HK-2 (cell line): ENCODE measurements around the gene C17orf67.
"Not testable (repeated sequence)": the region's sequence is repeated elsewhere in the genome, so short reads cannot be mapped to it uniquely, and the experiment has no call there.

ENCODE experiments used
- DNase-seq: peaks from one replicate; pipeline ENCODE4 v3.0.0-alpha.2; 2018; ENCODE audit not compliant: unreplicated experiment

C17orf67 gene

GRCh38 chr17:56773124-56773523, 60.6 kb downstream of the C17orf67 start:
- DNase-seq = no peak

GRCh38 chr17:56772442-56772841, 61.3 kb downstream of the C17orf67 start:
- DNase-seq = no peak

- no peak for DNase-seq
These were observed 61.7 kb downstream of the C17orf67 start for GRCh38 chr17:56771975-56772374.

GRCh38 chr17:56771563-56771962, 62.2 kb downstream of the C17orf67 start:
- no peak for DNase-seq

GRCh38 chr17:56770427-56770826, 63.3 kb downstream of the C17orf67 start:
- no peak for DNase-seq

- DNase-seq = no peak
These were observed 68.3 kb downstream of the C17orf67 start for GRCh38 chr17:56765449-56765848.

- DNase-seq = no peak
These were observed 70.7 kb downstream of the C17orf67 start for GRCh38 chr17:56762988-56763387.

GRCh38 chr17:56762144-56762543, 71.6 kb downstream of the C17orf67 start:
- DNase-seq = no peak

- DNase-seq = no peak
These were observed 72.3 kb downstream of the C17orf67 start for GRCh38 chr17:56761387-56761786.

GRCh38 chr17:56757611-56758010, 76.1 kb downstream of the C17orf67 start:
- not testable (repeated sequence) for DNase-seq

GRCh38 chr17:56756536-56756935, 77.2 kb downstream of the C17orf67 start:
- DNase-seq = peak; percentile 26

- DNase-seq = no peak
These were observed 78.4 kb downstream of the C17orf67 start for GRCh38 chr17:56755310-56755709.

GRCh38 chr17:56754523-56755208, 79.1 kb downstream of the C17orf67 start:
- DNase-seq = peak; percentile 35

GRCh38 chr17:56752263-56752836, 81.4 kb downstream of the C17orf67 start:
- DNase-seq = no peak

- DNase-seq = no peak
These were observed 82.5 kb downstream of the C17orf67 start for GRCh38 chr17:56751145-56751738.

GRCh38 chr17:56744721-56745120, 89.0 kb downstream of the C17orf67 start:
- DNase-seq = no peak

- no peak for DNase-seq
These were observed 91.1 kb downstream of the C17orf67 start for GRCh38 chr17:56742601-56743000.
